ENCODE measurements around the gene PRKCG. TPM values are rescaled to one million over a fixed set of nuclear protein-coding genes. Genes with fewer than 3 reads are reported as not detected.

PRKCG gene
- total and polyA plus RNA-seq, 2 of the 8 experiments (the other 6 are each of a cell fraction or from before 2014, with no cell fraction given): 6.1 to 10.6 TPM

DNA sequence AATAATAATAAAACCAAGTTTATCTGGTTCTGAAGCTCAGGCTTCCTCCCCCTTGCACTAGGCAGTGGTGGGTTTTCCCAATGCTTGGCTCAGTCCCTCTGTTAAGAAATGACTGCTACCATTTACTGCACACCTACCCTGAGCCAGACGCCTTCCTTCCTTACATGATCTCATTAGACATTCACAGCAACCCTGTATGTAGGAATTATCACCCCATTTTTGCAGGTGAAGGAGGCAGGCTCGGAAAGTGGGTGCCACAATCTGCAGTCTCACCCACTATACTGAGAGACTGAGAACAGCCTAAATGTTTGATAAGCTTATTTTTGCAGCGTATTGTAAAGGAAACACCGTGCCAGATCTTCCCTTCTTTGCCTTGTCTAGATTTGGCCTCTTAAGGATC is 62.4 kb downstream of the PRKCG start:
- H3K79me2 ChIP-seq (ENCODE audit: control insufficient read depth in 1 of 2, insufficient read depth in 2 of 2, low read length in 2 of 2): no peaks in the 10 kb centered on the region
- no peak overlapping the region for H4K91ac ChIP-seq (replicated peaks; ENCODE audit: insufficient read length, low read length)
- no peak overlapping the region for H3K4ac ChIP-seq (replicated peaks; ENCODE audit: insufficient read length, low read depth, low read length)
- no peaks in the 10 kb centered on the region for H4K20me1 ChIP-seq (replicated peaks in 1 of 2; ENCODE audit: control insufficient read depth in 1 of 2, insufficient read depth in 2 of 2, low read length in 2 of 2)
- no peaks in the 10 kb centered on the region for H3K36me3 ChIP-seq (ENCODE audit: control insufficient read depth in 2 of 4, insufficient read depth in 4 of 4, low read length in 3 of 4)
- H2BK12ac ChIP-seq (ENCODE audit: low read depth, low read length): peak overlapping the region; percentile 30; the same call in 1 of the 2 replicates
- H2AK5ac ChIP-seq (ENCODE audit: low read depth, low read length): peak overlapping the region; percentile 11; the same call in 1 of the 2 replicates
- TF ChIP-seq MAFK (IDR thresholded peaks at IDR 0.05; ENCODE audit: low read depth, low read length) (no peak), POLR2A (IDR thresholded peaks at IDR 0.05; ENCODE audit: control extremely low read depth in 1 of 2, low read depth in 2 of 2, low read length in 2 of 2) (peak in 1 of 2 experiments; percentile 21; a peak in 1 of 3 replicates)
- H2BK20ac ChIP-seq (ENCODE audit: low read length): no peak overlapping the region
- H3K14ac ChIP-seq (ENCODE audit: insufficient read length): no peak overlapping the region
- peaks cover 4 to 10% (median 7%) of the 10 kb centered on the region in 4 experiments; a peak in 6 of 7 replicates for H3K4me1 ChIP-seq (replicated peaks in 1 of 4; ENCODE audit: control insufficient read depth in 3 of 4, insufficient read depth in 4 of 4, low read length in 3 of 4)
- H3K4me2 ChIP-seq (ENCODE audit: insufficient read depth in 1 of 2, low read depth in 2 of 2, low read length in 2 of 2): peak overlapping the region in 1 of 2 experiments; percentile 96; a peak in 1 of 4 replicates
- H3K18ac ChIP-seq (ENCODE audit: extremely low read depth, low read length): no peak overlapping the region
- no peak overlapping the region for H3K56ac ChIP-seq (replicated peaks; ENCODE audit: insufficient read length, low read depth, low read length)
- no peak overlapping the region for H4K8ac ChIP-seq (ENCODE audit: extremely low read depth, insufficient read depth, low read length)
- H3K9me3 ChIP-seq (ENCODE audit: insufficient read depth in 2 of 2, low read depth in 1 of 2, low read length in 1 of 2): no peaks in the 10 kb centered on the region
- no peak overlapping the region for H2BK5ac ChIP-seq (ENCODE audit: low read depth, low read length)
- H3K27ac ChIP-seq (ENCODE audit: low read depth, low read length): no peak overlapping the region
- no peak overlapping the region for H3K23ac ChIP-seq (ENCODE audit: insufficient read length)
- H2BK15ac ChIP-seq (ENCODE audit: low read length): peak overlapping the region; percentile 0; the same call in 1 of the 2 replicates
- POLR2A ChIA-PET (ENCODE audit: partially characterized antibody): interaction anchor here (1.0 to 2.2 kb wide), 12 partner anchors 11 to 158 kb away, joined by 3 to 10 read pairs (median 4); partner anchors contain the start of genes MYADM and NDUFA3
- CTCF ChIA-PET (ENCODE audit: partially characterized antibody): interaction anchor here (0.5 to 2.8 kb wide), 14 partner anchors 8 to 135 kb away, joined by 3 to 13 read pairs (median 4); partner anchors contain the start of gene PRKCG
- peak overlapping the region; percentile 13 for H2BK120ac ChIP-seq (replicated peaks; ENCODE audit: low read depth, low read length)
- H3K23me2 ChIP-seq (ENCODE audit: low read depth, low read length): peaks cover 11% of the 10 kb centered on the region; the same call in 1 of the 2 replicates
- no peaks in the 10 kb centered on the region for H3K27me3 ChIP-seq (replicated peaks in 1 of 4; ENCODE audit: control insufficient read depth in 3 of 4, extremely low read depth in 1 of 4, insufficient read depth in 3 of 4, low read length in 3 of 4)
- H3K9ac ChIP-seq (replicated peaks in 1 of 4; ENCODE audit: extremely low read depth in 1 of 4, low read depth in 3 of 4, low read length in 3 of 4): no peak overlapping the region
- H3K79me1 ChIP-seq (ENCODE audit: low read depth, low read length): no peaks in the 10 kb centered on the region
- no peak for FAIRE-seq
- 91% methylated on average over 4 of the region's 4 CpGs; no CpG with 5 or more reads in 1 of the 2 experiments for WGBS, 2 experiments (ENCODE audit: extremely low coverage in 1 of 2, insufficient coverage in 1 of 2, insufficient read length in 1 of 2, insufficient replicate concordance in 2 of 2, low coverage in 1 of 2, low lambda C conversion rate in 2 of 2, missing lambda C conversion rate in 1 of 2)
- H4K5ac ChIP-seq (ENCODE audit: insufficient read length, low read depth, low read length): no peak overlapping the region
- no peak overlapping the region for H2AFZ ChIP-seq (ENCODE audit: low read length)
- no peak for DNase-seq (ENCODE audit: low read depth in 1 of 2, low spot score in 2 of 2)
- no peak overlapping the region; a peak in 1 of 8 replicates for H3K4me3 ChIP-seq (ENCODE audit: extremely low read depth in 1 of 4, insufficient read depth in 2 of 4, low read depth in 3 of 4, low read length in 4 of 4)
